B cell (primary cell): ENCODE results near the gene MYRIP. TPM values are rescaled to one million over a fixed set of nuclear protein-coding genes. Genes with fewer than 3 reads are reported as not detected.

Experiments
- ATAC-seq: fragments of 200-7000 bp; cut with Tn5 transposase; one replicate; pipeline ENCODE4 v1.10.0; 2021; ENCODE audit warnings: low read depth, mild to moderate bottlenecking, moderate number of reproducible peaks, moderate library complexity
- CTCF ChIA-PET: fragments of 350-600 bp; sonication (Branson Sonifier 250); formaldehyde crosslinking; loops from one replicate; lab custom pipeline; 2021; ENCODE audit warnings: antibody characterized with exemption, inconsistent platforms; lab: Charles Lee
- POLR2A ChIA-PET: fragments of 350-600 bp; sonication (Branson Sonifier 250); formaldehyde crosslinking; loops from one replicate; lab custom pipeline; 2021; ENCODE audit warnings: antibody characterized with exemption; lab: Charles Lee
- DNase-seq: peaks from one replicate; pipeline ENCODE4 v3.0.0; 2013
- H2AFZ ChIP-seq: 2 replicates; pipeline ENCODE4 v1.6.1; 2012; ENCODE audit warnings: mild to moderate bottlenecking, low read depth, low read length; ENCODE audit not compliant: insufficient read depth, poor library complexity, severe bottlenecking
- H3K27ac ChIP-seq, 2 donors: 1 replicate in 1 of 2; 2 replicates in 1 of 2; pipeline ENCODE4 v1.5.1; 2012 to 2013; ENCODE audit warnings: low read length in 2 of 2, mild to moderate bottlenecking in 2 of 2, moderate library complexity in 1 of 2
- H3K27me3 ChIP-seq, 4 experiments: fragments of 200-600 bp in 1 of 4; sonication (generic) in 1 of 4; replicated peaks in 1 of 4; 1 replicate in 2 of 4; 2 replicates in 2 of 4; pipeline versions ENCODE4 v1.6.1 to v1.7.0; 2013 to 2016; ENCODE audit warnings: low read length in 3 of 4, mild to moderate bottlenecking in 2 of 4, mixed read lengths in 1 of 4, moderate library complexity in 1 of 4; ENCODE audit not compliant: insufficient read depth in 4 of 4, control insufficient read depth in 3 of 4; ENCODE audit errors: control extremely low read depth in 1 of 4
- H3K36me3 ChIP-seq, 2 experiments: replicated peaks in 1 of 2; 1 replicate in 1 of 2; 2 replicates in 1 of 2; pipeline versions ENCODE4 v1.6.1 to v1.7.1; 2013; ENCODE audit warnings: low read length in 1 of 2; ENCODE audit not compliant: insufficient read depth in 2 of 2, control insufficient read depth in 1 of 2; ENCODE audit errors: control extremely low read depth in 1 of 2, extremely low read depth in 1 of 2
- H3K4me1 ChIP-seq, 2 donors: fragments of 200-600 bp in 1 of 2; sonication (generic) in 1 of 2; 1 replicate in 1 of 2; 2 replicates in 1 of 2; pipeline versions ENCODE4 v1.5.1 to v1.6.1; 2013 to 2017; ENCODE audit warnings: low read length in 2 of 2; ENCODE audit not compliant: control insufficient read depth in 2 of 2, insufficient read depth in 2 of 2
- H3K4me2 ChIP-seq: replicated peaks from 2 replicates; pipeline ENCODE3; 2012; ENCODE audit warnings: mild to moderate bottlenecking, low read depth, low read length; ENCODE audit not compliant: poor library complexity, severe bottlenecking
- H3K4me3 ChIP-seq, 5 experiments: fragments of 200-600 bp in 1 of 5; sonication (generic) in 1 of 5; 1 replicate in 3 of 5; 2 replicates in 2 of 5; pipeline versions ENCODE4 v1.5.1 to v1.7.0; 2011 to 2016; ENCODE audit warnings: low read length in 4 of 5, mild to moderate bottlenecking in 4 of 5, low read depth in 2 of 5, control low read depth in 1 of 5, moderate library complexity in 1 of 5; ENCODE audit not compliant: insufficient read depth in 1 of 5; ENCODE audit errors: control extremely low read depth in 1 of 5, extremely low read depth in 1 of 5
- H3K79me2 ChIP-seq: fragments of 200-600 bp; sonication (generic); one replicate; pipeline ENCODE4 v1.6.0; 2016; ENCODE audit warnings: low read length; ENCODE audit not compliant: control insufficient read depth, insufficient read depth
- H3K9ac ChIP-seq: fragments of 200-600 bp; sonication (generic); 2 replicates; pipeline ENCODE4 v1.6.1; 2017; ENCODE audit warnings: mild to moderate bottlenecking, low read length, moderate library complexity
- H3K9me3 ChIP-seq, 3 donors: one replicate each; pipeline versions ENCODE4 v1.6.1 to v1.7.1; 2013; ENCODE audit warnings: low read length in 2 of 3; ENCODE audit not compliant: control insufficient read depth in 2 of 3, insufficient read depth in 1 of 3; ENCODE audit errors: control extremely low read depth in 1 of 3
- H4K20me1 ChIP-seq: 2 replicates; pipeline ENCODE4 v1.6.0; 2012; ENCODE audit warnings: mild to moderate bottlenecking, low read length; ENCODE audit not compliant: insufficient read depth, control insufficient read depth, poor library complexity, severe bottlenecking
- H3K27ac Mint-ChIP-seq: one replicate; pipeline ENCODE4 v1.8.0; 2021; ENCODE audit warnings: mixed read lengths
- H3K27me3 Mint-ChIP-seq: one replicate; pipeline ENCODE4 v1.8.0; 2021; ENCODE audit warnings: mixed read lengths
- H3K4me1 Mint-ChIP-seq: one replicate; pipeline ENCODE4 v1.8.0; 2021; ENCODE audit warnings: mixed read lengths
- H3K4me3 Mint-ChIP-seq: one replicate; pipeline ENCODE4 v1.8.0; 2021; ENCODE audit warnings: mixed read lengths
- H3K9me3 Mint-ChIP-seq: one replicate; pipeline ENCODE4 v1.8.0; 2022; ENCODE audit warnings: mixed read lengths; ENCODE audit not compliant: insufficient read depth
- CTCF ChIP-seq: fragments of 200-600 bp; IDR thresholded peaks from one replicate; pipeline ENCODE4 v1.8.0; 2022; ENCODE audit warnings: antibody characterized with exemption, mild to moderate bottlenecking
- EZH2 ChIP-seq: IDR thresholded peaks from 2 replicates; pipeline ENCODE4 v1.6.1; 2012; ENCODE audit warnings: borderline replicate concordance, low read depth, mild to moderate bottlenecking, moderate library complexity, low read length; ENCODE audit not compliant: insufficient read depth, poor library complexity, severe bottlenecking
- WGBS: methylation state at CpG from one replicate; pipeline ENCODE4 v1.1.5; 2013; ENCODE audit warnings: missing lambda C conversion rate; ENCODE audit not compliant: insufficient coverage; 5-methylcytosine and 5-hydroxymethylcytosine counted together
- intact Hi-C: fragments of 100-400 bp; cut with micrococcal nuclease; formaldehyde crosslinking; loops from one replicate; pipeline ENCODE4 v1.10.0; 2022
- polyA plus RNA-seq: library from polyadenylated mRNA; depleted of rRNA; stranded (reverse); fragments of >200 nt; gene quantifications from 2 replicates; pipeline ENCODE4 v1.2.3, GENCODE V29; 2012
- total RNA-seq, 2 donors: library from RNA; stranded (reverse); fragments of 120-200 nt in 1 of 2; gene quantifications; 1 replicate in 1 of 2; 2 replicates in 1 of 2; pipeline versions ENCODE4 v1.2.3 to v1.2.4, GENCODE V29; 2013 to 2022

MYRIP gene
- total and polyA plus RNA-seq, 2 donors (not counting 1 experiment from before 2014, with no cell fraction given): 0.03 to 0.10 TPM

GRCh38 chr3:40148827-40149226 lies 339.4 kb downstream of the MYRIP start:
- H3K4me2 ChIP-seq: no peak overlapping the region
- ChIA-PET CTCF (no interaction called here), POLR2A (no interaction called here)
- no peak overlapping the region for H2AFZ ChIP-seq
- no peak overlapping the region for H3K4me3 ChIP-seq
- H3K9ac ChIP-seq: no peak overlapping the region
- no peak for ATAC-seq
- no peaks in the 10 kb centered on the region for H3K4me1 Mint-ChIP-seq
- whole genome bisulfite sequencing: 100% methylated on average over 1 of the region's 2 CpGs
- no peaks in the 10 kb centered on the region for H3K9me3 Mint-ChIP-seq
- no peak overlapping the region for H3K27ac ChIP-seq
- no peaks in the 10 kb centered on the region for H3K79me2 ChIP-seq
- peaks cover 2% of the 10 kb centered on the region for H3K27me3 Mint-ChIP-seq
- no peak overlapping the region for H3K4me3 Mint-ChIP-seq
- no peak for DNase-seq
- H3K36me3 ChIP-seq: no peaks in the 10 kb centered on the region
- intact Hi-C loops: no loop called here
- H3K27ac Mint-ChIP-seq: no peak overlapping the region
- no peaks in the 10 kb centered on the region for H3K4me1 ChIP-seq
- no peaks in the 10 kb centered on the region for H4K20me1 ChIP-seq
- peaks cover 0 to 3% (median 0%) of the 10 kb centered on the region in 3 donors for H3K9me3 ChIP-seq
- TF ChIP-seq EZH2 (no peak), CTCF (no peak)
- H3K27me3 ChIP-seq: peaks cover 0 to 5% (median 1%) of the 10 kb centered on the region in 4 experiments

- ATAC-seq (no peak), DNase-seq (no peak)
- H4K20me1 ChIP-seq: no peaks in the 10 kb centered on the region
- no peak overlapping the region for H3K4me2 ChIP-seq
- no peaks in the 10 kb centered on the region for H3K9me3 Mint-ChIP-seq
- H3K36me3 ChIP-seq: no peaks in the 10 kb centered on the region
- H3K9ac ChIP-seq: no peak overlapping the region
- CTCF ChIA-PET: no interaction called here
- no peaks in the 10 kb centered on the region for H3K79me2 ChIP-seq
- H3K27ac ChIP-seq: no peak overlapping the region
- H3K4me1 ChIP-seq: no peaks in the 10 kb centered on the region
- no peak for TF ChIP-seq CTCF
- TF ChIP-seq EZH2: no peak
- H3K4me3 ChIP-seq: no peak overlapping the region
- no peak overlapping the region for H3K4me3 Mint-ChIP-seq
- intact Hi-C loops: no loop called here
- H2AFZ ChIP-seq: no peak overlapping the region
- no peaks in the 10 kb centered on the region for H3K27me3 Mint-ChIP-seq
- H3K27ac Mint-ChIP-seq: no peak overlapping the region
- H3K27me3 ChIP-seq: no peaks in the 10 kb centered on the region
- POLR2A ChIA-PET: no interaction called here
- H3K4me1 Mint-ChIP-seq: no peaks in the 10 kb centered on the region
- no CpG with 5 or more reads among the region's 1 CpG for WGBS
- H3K9me3 ChIP-seq: peaks cover 0 to 3% (median 0%) of the 10 kb centered on the region in 3 donors
Measured at GRCh38 chr3:40152482-40153133, 343.2 kb downstream of the MYRIP start.
